ENCODE data around the gene AK3. TPM values are rescaled to one million over a fixed set of nuclear protein-coding genes. Genes with fewer than 3 reads are reported as not detected.

The AK3 gene
- total RNA-seq, 1 donor, result 72.5 TPM

GRCh38 chr9:4690144-4690543, 50.9 kb downstream of the AK3 start:
- no peak overlapping the region for H3K4me3 ChIP-seq (ENCODE audit: low read depth, low read length)
- no peak for DNase-seq (ENCODE audit: low read depth)
- TF ChIP-seq CTCF (IDR thresholded peaks at IDR 0.05; ENCODE audit: insufficient read depth, low read depth, low read length), result no peak

GRCh38 chr9:4689687-4690104, 51.3 kb downstream of the AK3 start:
- H3K4me3 ChIP-seq (ENCODE audit: low read depth, low read length), result no peak overlapping the region
- TF ChIP-seq CTCF (IDR thresholded peaks at IDR 0.05; ENCODE audit: insufficient read depth, low read depth, low read length), result no peak
- DNase-seq (ENCODE audit: low read depth), result no peak

- H3K4me3 ChIP-seq (ENCODE audit: low read depth, low read length), result no peak overlapping the region
- TF ChIP-seq CTCF (IDR thresholded peaks at IDR 0.05; ENCODE audit: insufficient read depth, low read depth, low read length), result no peak
- no peak for DNase-seq (ENCODE audit: low read depth)
These were observed 52.0 kb downstream of the AK3 start for GRCh38 chr9:4689021-4689420.

GRCh38 chr9:4686584-4686983, 54.4 kb downstream of the AK3 start:
- TF ChIP-seq CTCF (IDR thresholded peaks at IDR 0.05; ENCODE audit: insufficient read depth, low read depth, low read length), result no peak
- no peak overlapping the region for H3K4me3 ChIP-seq (ENCODE audit: low read depth, low read length)
- no peak for DNase-seq (ENCODE audit: low read depth)

GRCh38 chr9:4686112-4686511, 54.9 kb downstream of the AK3 start:
- TF ChIP-seq CTCF (IDR thresholded peaks at IDR 0.05; ENCODE audit: insufficient read depth, low read depth, low read length), result no peak
- DNase-seq (ENCODE audit: low read depth), result peak; percentile 30
- H3K4me3 ChIP-seq (ENCODE audit: low read depth, low read length), result no peak overlapping the region

GRCh38 chr9:4684820-4685219, 56.2 kb downstream of the AK3 start:
- no peak for DNase-seq (ENCODE audit: low read depth)
- H3K4me3 ChIP-seq (ENCODE audit: low read depth, low read length), result no peak overlapping the region
- TF ChIP-seq CTCF (IDR thresholded peaks at IDR 0.05; ENCODE audit: insufficient read depth, low read depth, low read length), result no peak

GRCh38 chr9:4680750-4681149, 60.3 kb downstream of the AK3 start:
- DNase-seq (ENCODE audit: low read depth), result peak; percentile 52
- H3K4me3 ChIP-seq (ENCODE audit: low read depth, low read length), result peak overlapping the region; percentile 90
- TF ChIP-seq CTCF (IDR thresholded peaks at IDR 0.05; ENCODE audit: insufficient read depth, low read depth, low read length), result no peak

Data from fibroblast of villous mesenchyme (primary cell).